Naive thymus-derived CD4-positive, alpha-beta T cell (primary cell): ENCODE results near the gene RUVBL2. TPM values are rescaled to one million over a fixed set of nuclear protein-coding genes. Genes with fewer than 3 reads are reported as not detected.

ENCODE experiments used
- ATAC-seq: fragments of 150-1000 bp; cut with Tn5 transposase; 2 replicates; pipeline ENCODE4 v1.10.0; 2021; ENCODE audit warnings: mild to moderate bottlenecking, moderate library complexity
- CTCF ChIA-PET: fragments of 350-600 bp; sonication (Branson Sonifier 250); formaldehyde crosslinking; loops from one replicate; lab custom pipeline; 2021; ENCODE audit warnings: antibody characterized with exemption; lab: Charles Lee
- POLR2A ChIA-PET: fragments of 350-600 bp; sonication (Branson Sonifier 250); formaldehyde crosslinking; loops from one replicate; lab custom pipeline; 2021; ENCODE audit warnings: antibody characterized with exemption, inconsistent platforms; lab: Charles Lee
- DNase-seq, 9 donors: peaks; one replicate each; pipeline versions ENCODE4 v3.0.0 to v3.0.0-alpha.2; 2020 to 2022; ENCODE audit warnings: mixed read lengths in 1 of 9
- H3K27ac ChIP-seq: one replicate; pipeline ENCODE4 v1.7.0; 2013; ENCODE audit warnings: mild to moderate bottlenecking, low read depth, low read length, moderate library complexity
- H3K27me3 ChIP-seq, 2 donors: one replicate each; pipeline ENCODE4 v1.7.0; 2013; ENCODE audit warnings: low read length in 2 of 2, mild to moderate bottlenecking in 2 of 2, moderate library complexity in 2 of 2; ENCODE audit not compliant: control insufficient read depth in 2 of 2, insufficient read depth in 2 of 2
- H3K36me3 ChIP-seq, 3 experiments: 1 replicate in 2 of 3; 2 replicates in 1 of 3; pipeline ENCODE4 v1.7.0; 2013; ENCODE audit warnings: low read length in 3 of 3, mild to moderate bottlenecking in 3 of 3, moderate library complexity in 1 of 3; ENCODE audit not compliant: insufficient read depth in 3 of 3, control insufficient read depth in 2 of 3
- H3K4me1 ChIP-seq, 2 donors: one replicate each; pipeline ENCODE4 v1.7.0; 2013; ENCODE audit warnings: low read length in 2 of 2, mild to moderate bottlenecking in 2 of 2, moderate library complexity in 1 of 2; ENCODE audit not compliant: control insufficient read depth in 2 of 2, insufficient read depth in 2 of 2
- H3K4me3 ChIP-seq: 2 replicates; pipeline ENCODE4 v1.7.0; 2013; ENCODE audit warnings: mild to moderate bottlenecking, low read length
- H3K9me3 ChIP-seq, 3 experiments: 1 replicate in 2 of 3; 2 replicates in 1 of 3; pipeline ENCODE4 v1.7.0; 2013; ENCODE audit warnings: low read length in 3 of 3; ENCODE audit not compliant: control insufficient read depth in 2 of 3
- H3K27ac Mint-ChIP-seq, 9 donors: one replicate each; pipeline ENCODE4 v1.8.0; 2020 to 2022; ENCODE audit warnings: mixed read lengths in 9 of 9, mild to moderate bottlenecking in 8 of 9, moderate library complexity in 5 of 9, inconsistent platforms in 2 of 9
- H3K27me3 Mint-ChIP-seq, 5 donors: one replicate each; pipeline ENCODE4 v1.8.0; 2021 to 2022; ENCODE audit warnings: mixed read lengths in 5 of 5, mild to moderate bottlenecking in 1 of 5
- H3K36me3 Mint-ChIP-seq, 5 donors: one replicate each; pipeline ENCODE4 v1.8.0; 2020 to 2022; ENCODE audit warnings: mixed read lengths in 5 of 5, mild to moderate bottlenecking in 3 of 5, inconsistent platforms in 1 of 5
- H3K4me1 Mint-ChIP-seq, 7 donors: one replicate each; pipeline ENCODE4 v1.8.0; 2020 to 2022; ENCODE audit warnings: mixed read lengths in 7 of 7, mild to moderate bottlenecking in 3 of 7, inconsistent platforms in 1 of 7
- H3K4me3 Mint-ChIP-seq, 10 donors: one replicate each; pipeline ENCODE4 v1.8.0; 2020 to 2022; ENCODE audit warnings: mild to moderate bottlenecking in 10 of 10, mixed read lengths in 10 of 10, moderate library complexity in 6 of 10, inconsistent platforms in 2 of 10
- H3K9me3 Mint-ChIP-seq, 11 donors: one replicate each; pipeline ENCODE4 v1.8.0; 2020 to 2022; ENCODE audit warnings: mixed read lengths in 11 of 11, mild to moderate bottlenecking in 4 of 11, inconsistent platforms in 1 of 11, moderate library complexity in 1 of 11
- intact Hi-C, 2 donors: fragments of 100-400 bp; cut with micrococcal nuclease; formaldehyde crosslinking; loops; one replicate each; pipeline ENCODE4 v1.15.1; 2023
- polyA plus RNA-seq, 2 donors: library from polyadenylated mRNA; unstranded; fragments of 300-500 nt; fragmentation: Illumina TruSeq; gene quantifications; one replicate each; pipeline ENCODE4 v1.2.3, GENCODE V29; 2021
- total RNA-seq, 6 experiments: library from RNA in 5 of 6; stranded (reverse) in 5 of 6; gene quantifications; 1 replicate in 5 of 6; 2 replicates in 1 of 6; pipeline ENCODE4 v1.2.3 and lab custom pipeline; 2021 to 2026

The RUVBL2 gene
- 10 to 100 TPM; 23.4 to 94.0 (median 24.1) TPM for total RNA-seq
- polyA plus RNA-seq, result 10 to 100 TPM; 58.7 to 72.9 TPM
- 20.7 reads per million, percentile 51 among the genes with 10 or more reads in this experiment for total RNA-seq (lab: John Stamatoyannopoulos, UW)

- ChIA-PET CTCF (interaction anchor here (0.6 to 2.1 kb wide), 22 partner anchors 10 to 817 kb away, joined by 3 to 10 read pairs (median 4); partner anchors contain the start of genes DHDH and FTL), POLR2A (interaction anchor here (0.6 to 4.2 kb wide), 26 partner anchors 12 to 1883 kb away, joined by 3 to 58 read pairs (median 4); partner anchors contain the start of genes CA11, CARD8, FTL and PIH1D1)
- Mint-ChIP-seq H3K36me3 (peaks cover 0 to 16% (median 4%) of the 10 kb centered on the region in 5 donors), H3K4me3 (peak within 1 kb of the TSS; percentile 95 to 100 (median 96)), H3K9me3 (no peaks in the 10 kb centered on the region), H3K27me3 (no peaks in the 10 kb centered on the region), H3K4me1 (peaks cover 40 to 59% (median 46%) of the 10 kb centered on the region in 7 donors), H3K27ac (peak within 1 kb of the TSS; percentile 89 to 99 (median 97))
- Histone ChIP-seq H3K27me3 (no peaks in the 10 kb centered on the region), H3K4me3 (peak within 1 kb of the TSS; percentile 70), H3K27ac (peak within 1 kb of the TSS; percentile 80), H3K9me3 (no peaks in the 10 kb centered on the region), H3K36me3 (peaks cover 0 to 9% (median 0%) of the 10 kb centered on the region in 3 experiments), H3K4me1 (peaks cover 23 to 24% of the 10 kb centered on the region in 2 donors)
- peak; percentile 95 for ATAC-seq
- peak; percentile 96 to 100 (median 99) for DNase-seq
- intact Hi-C loops, result loop anchor here (1.0 to 10.0 kb wide), 32 partner anchors 25 to 1519 kb away; partner anchors contain the start of genes ALDH16A1 (in 2 of the 2), DBP (in 2 of the 2), FTL (in 2 of the 2) and NUCB1 (in 2 of the 2)
Observed at GRCh38 chr19:48993175-48994034, at the start of gene RUVBL2, which contains the start of gene GYS1. RUVBL2 (plus strand) TSS chr19:48993887; CDS start chr19:48993912, 25 bp downstream. GYS1 (minus strand) TSS chr19:48993309; CDS start chr19:48993112, 197 bp downstream.

- Histone ChIP-seq H3K9me3 (no peaks in the 10 kb centered on the region), H3K4me1 (no peaks in the 10 kb centered on the region), H3K36me3 (no peaks in the 10 kb centered on the region), H3K27ac (no peak overlapping the region), H3K27me3 (no peaks in the 10 kb centered on the region), H3K4me3 (no peak overlapping the region)
- ATAC-seq (no peak), DNase-seq (no peak)
- POLR2A ChIA-PET, result no interaction called here
- no peak overlapping the region for H3K27ac Mint-ChIP-seq
- no peaks in the 10 kb centered on the region for H3K27me3 Mint-ChIP-seq
- H3K4me1 Mint-ChIP-seq, result no peaks in the 10 kb centered on the region
- no peak overlapping the region for H3K4me3 Mint-ChIP-seq
- CTCF ChIA-PET, result no interaction called here
- intact Hi-C loops, result no loop called here
- H3K9me3 Mint-ChIP-seq, result peaks cover 0 to 10% (median 0%) of the 10 kb centered on the region in 11 donors
- peaks cover 0 to 17% (median 11%) of the 10 kb centered on the region in 5 donors for H3K36me3 Mint-ChIP-seq
Observed at GRCh38 chr19:48945415-48945814, 48.3 kb upstream of the RUVBL2 start.

- no peaks in the 10 kb centered on the region for H3K36me3 ChIP-seq
- no peaks in the 10 kb centered on the region for H3K9me3 ChIP-seq
- POLR2A ChIA-PET, result no interaction called here
- H3K36me3 Mint-ChIP-seq, result peaks cover 0 to 13% (median 7%) of the 10 kb centered on the region in 5 donors
- peaks cover 0 to 9% (median 0%) of the 10 kb centered on the region in 11 donors for H3K9me3 Mint-ChIP-seq
- CTCF ChIA-PET, result interaction anchor here (0.6 kb wide), 1 partner anchor 140 kb away, joined by 4 read pairs; no protein-coding TSS in a partner anchor
- no peak for DNase-seq
- H3K4me3 Mint-ChIP-seq, result no peak overlapping the region
- H3K4me1 ChIP-seq, result no peaks in the 10 kb centered on the region
- ATAC-seq, result no peak
- no peak overlapping the region for H3K27ac ChIP-seq
- H3K4me1 Mint-ChIP-seq, result no peaks in the 10 kb centered on the region
- no peak overlapping the region for H3K4me3 ChIP-seq
- H3K27ac Mint-ChIP-seq, result no peak overlapping the region
- intact Hi-C loops, result no loop called here
- H3K27me3 ChIP-seq, result no peaks in the 10 kb centered on the region
- no peaks in the 10 kb centered on the region for H3K27me3 Mint-ChIP-seq
Observed at GRCh38 chr19:48945817-48946216, 47.9 kb upstream of the RUVBL2 start.

GRCh38 chr19:48946463-48947257 is 47.0 kb upstream of the RUVBL2 start:
- Histone ChIP-seq H3K4me3 (no peak overlapping the region), H3K27me3 (no peaks in the 10 kb centered on the region), H3K27ac (no peak overlapping the region), H3K36me3 (no peaks in the 10 kb centered on the region), H3K9me3 (no peaks in the 10 kb centered on the region), H3K4me1 (no peaks in the 10 kb centered on the region)
- ATAC-seq (no peak), DNase-seq (no peak)
- Mint-ChIP-seq H3K4me3 (no peak overlapping the region), H3K4me1 (no peaks in the 10 kb centered on the region), H3K9me3 (peaks cover 0 to 7% (median 0%) of the 10 kb centered on the region in 11 donors), H3K36me3 (peaks cover 0 to 5% (median 1%) of the 10 kb centered on the region in 5 donors), H3K27ac (no peak overlapping the region), H3K27me3 (no peaks in the 10 kb centered on the region)
- intact Hi-C loops, result no loop called here
- POLR2A ChIA-PET, result no interaction called here
- CTCF ChIA-PET, result interaction anchor here (0.6 kb wide), 1 partner anchor 139 kb away, joined by 4 read pairs; no protein-coding TSS in a partner anchor

GRCh38 chr19:48947258-48947542 is 46.5 kb upstream of the RUVBL2 start:
- H3K4me1 Mint-ChIP-seq, result no peaks in the 10 kb centered on the region
- H3K36me3 Mint-ChIP-seq, result peaks cover 0 to 5% (median 1%) of the 10 kb centered on the region in 5 donors

GRCh38 chr19:48950159-48950558 is 43.5 kb upstream of the RUVBL2 start:
- ChIA-PET CTCF (interaction anchor here (1.1 kb wide), 1 partner anchor 21 kb away, joined by 3 read pairs; no protein-coding TSS in a partner anchor), POLR2A (no interaction called here)
- Mint-ChIP-seq H3K4me3 (no peak overlapping the region), H3K9me3 (peaks cover 0 to 8% (median 0%) of the 10 kb centered on the region in 11 donors), H3K4me1 (peaks cover 2 to 8% (median 5%) of the 10 kb centered on the region in 7 donors), H3K27me3 (peaks cover 0 to 2% (median 0%) of the 10 kb centered on the region in 5 donors), H3K36me3 (peaks cover 0 to 5% (median 0%) of the 10 kb centered on the region in 5 donors), H3K27ac (no peak overlapping the region)
- Histone ChIP-seq H3K27me3 (no peaks in the 10 kb centered on the region), H3K36me3 (no peaks in the 10 kb centered on the region), H3K4me1 (peaks cover 2% of the 10 kb centered on the region in 2 donors), H3K27ac (no peak overlapping the region), H3K9me3 (no peaks in the 10 kb centered on the region), H3K4me3 (no peak overlapping the region)
- DNase-seq (no peak), ATAC-seq (no peak)
- intact Hi-C loops, result no loop called here

More at GRCh38 chr19:48947258-48947542, 46.5 kb upstream of the RUVBL2 start:
- H3K9me3 ChIP-seq, result no peaks in the 10 kb centered on the region
- no peak for ATAC-seq
- Mint-ChIP-seq H3K9me3 (peaks cover 0 to 7% (median 0%) of the 10 kb centered on the region in 11 donors), H3K27me3 (no peaks in the 10 kb centered on the region), H3K27ac (no peak overlapping the region), H3K4me3 (no peak overlapping the region)
- CTCF ChIA-PET, result no interaction called here
- intact Hi-C loops, result no loop called here
- no peak for DNase-seq
- H3K4me3 ChIP-seq, result no peak overlapping the region
- H3K36me3 ChIP-seq, result no peaks in the 10 kb centered on the region
- H3K4me1 ChIP-seq, result no peaks in the 10 kb centered on the region
- POLR2A ChIA-PET, result no interaction called here
- no peaks in the 10 kb centered on the region for H3K27me3 ChIP-seq
- no peak overlapping the region for H3K27ac ChIP-seq
